Glutamatergic neuron (in vitro differentiated cells): ENCODE data around the gene CFAP299. TPM values are rescaled to one million over a fixed set of nuclear protein-coding genes. Genes with fewer than 3 reads are reported as not detected.
"Not testable (repeated sequence)": the region's sequence is repeated elsewhere in the genome, so short reads cannot be mapped to it uniquely, and the experiment has no call there.

Experiments
- DNase-seq: peaks from one replicate; pipeline ENCODE4 v3.0.0; 2022
- H3K27ac Mint-ChIP-seq: one replicate; pipeline ENCODE4 v1.8.0; 2020; ENCODE audit warnings: mild to moderate bottlenecking, mixed read lengths, inconsistent platforms; ENCODE audit not compliant: unreplicated experiment
- H3K27me3 Mint-ChIP-seq: one replicate; pipeline ENCODE4 v1.8.0; 2020; ENCODE audit warnings: mild to moderate bottlenecking, moderate library complexity, mixed read lengths, inconsistent platforms; ENCODE audit not compliant: unreplicated experiment
- H3K36me3 Mint-ChIP-seq: one replicate; pipeline ENCODE4 v1.8.0; 2020; ENCODE audit warnings: mild to moderate bottlenecking, mixed read lengths, inconsistent platforms; ENCODE audit not compliant: unreplicated experiment
- H3K4me1 Mint-ChIP-seq: one replicate; pipeline ENCODE4 v1.8.0; 2020; ENCODE audit warnings: mild to moderate bottlenecking, low read depth, mixed read lengths, inconsistent platforms; ENCODE audit not compliant: unreplicated experiment
- H3K4me3 Mint-ChIP-seq: one replicate; pipeline ENCODE4 v1.8.0; 2020; ENCODE audit warnings: mild to moderate bottlenecking, mixed read lengths, inconsistent platforms; ENCODE audit not compliant: unreplicated experiment
- H3K9me3 Mint-ChIP-seq: one replicate; pipeline ENCODE4 v1.8.0; 2020; ENCODE audit warnings: mild to moderate bottlenecking, moderate library complexity, mixed read lengths, inconsistent platforms; ENCODE audit not compliant: unreplicated experiment
- CTCF ChIP-seq: fragments of 200-600 bp; sonication (generic); IDR thresholded peaks from one replicate; pipeline ENCODE4 v1.5.0; 2021; ENCODE audit not compliant: partially characterized antibody, unreplicated experiment
- total RNA-seq: library from RNA; stranded (reverse); fragmentation: NEBNext Ultra II Directional; extraction: Animal tissue kit (Norgen Biotek cat#: 25700); gene quantifications from one replicate; pipeline ENCODE4 v1.2.1, GENCODE V29; 2021; ENCODE audit not compliant: unreplicated experiment

Gene CFAP299
- total RNA-seq, 1 donor from 2014 or later, result not detected

DNA sequence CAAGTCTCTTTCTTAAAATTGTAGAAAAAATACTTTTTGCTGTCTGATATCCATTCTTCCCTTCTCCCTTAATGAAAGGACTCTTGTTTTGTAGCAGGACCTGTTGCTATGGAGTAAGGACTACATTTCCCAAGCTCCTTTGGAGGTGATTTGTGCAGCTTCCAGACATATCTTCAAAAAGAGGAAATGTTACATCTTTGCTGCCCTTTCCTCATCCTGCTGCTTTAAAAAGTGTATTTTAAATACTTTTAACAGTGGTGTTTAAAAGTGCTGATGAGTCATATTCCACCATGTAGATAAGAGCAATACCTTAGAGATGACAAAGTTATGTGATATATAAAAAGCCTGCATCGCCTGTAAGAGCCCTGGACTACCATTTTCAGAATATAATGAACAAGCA, 98.7 kb downstream of the CFAP299 start:
- no peak overlapping the region for H3K4me3 Mint-ChIP-seq
- no peaks in the 10 kb centered on the region for H3K4me1 Mint-ChIP-seq
- DNase-seq, result no peak
- H3K36me3 Mint-ChIP-seq, result no peaks in the 10 kb centered on the region
- no peak overlapping the region for H3K27ac Mint-ChIP-seq
- no peaks in the 10 kb centered on the region for H3K9me3 Mint-ChIP-seq
- no peak for TF ChIP-seq CTCF
- no peaks in the 10 kb centered on the region for H3K27me3 Mint-ChIP-seq

GRCh38 chr4:80438016-80438415, 102.5 kb downstream of the CFAP299 start:
- Mint-ChIP-seq H3K27me3 (no peaks in the 10 kb centered on the region), H3K4me1 (no peaks in the 10 kb centered on the region), H3K36me3 (peaks cover 6% of the 10 kb centered on the region), H3K9me3 (no peaks in the 10 kb centered on the region), H3K4me3 (no peak overlapping the region), H3K27ac (no peak overlapping the region)
- TF ChIP-seq CTCF, result no peak
- no peak for DNase-seq

DNA sequence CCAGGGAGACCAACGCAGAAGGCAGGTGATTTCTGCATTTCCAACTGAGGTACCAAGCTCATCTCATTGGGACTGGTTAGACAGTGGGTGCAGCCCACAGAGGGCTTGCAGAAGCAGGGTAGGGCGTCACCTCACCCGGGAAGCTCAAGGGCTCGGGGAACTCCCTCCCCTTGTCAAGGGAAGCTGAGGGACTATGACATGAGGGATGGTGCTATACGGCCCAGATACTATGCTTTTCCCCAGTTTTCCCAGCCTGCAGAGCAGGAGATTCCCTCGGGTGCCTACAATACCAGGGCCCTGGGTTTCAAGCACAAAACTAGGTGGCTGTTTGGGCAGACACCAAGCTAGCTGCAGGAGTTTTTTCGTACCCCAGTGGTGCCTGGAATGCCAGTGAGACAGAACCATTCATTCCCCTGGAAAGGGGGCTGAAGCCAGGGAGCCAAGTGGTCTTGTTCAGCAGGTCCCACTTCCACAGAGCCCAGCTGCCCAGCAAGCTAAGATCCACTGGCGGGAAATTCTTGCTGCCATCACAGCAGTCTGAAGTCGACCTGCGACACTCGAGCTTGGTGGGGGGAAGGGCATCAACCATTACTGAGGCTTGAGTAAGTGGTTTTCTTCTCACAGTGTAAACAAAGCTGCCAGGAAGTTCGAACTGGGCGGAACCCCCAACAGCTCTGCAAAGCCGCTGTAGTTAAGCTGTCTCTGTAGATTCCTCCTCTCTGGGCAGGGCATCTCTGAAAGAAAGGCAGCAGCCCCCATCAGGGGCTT, 103.9 kb downstream of the CFAP299 start:
- not testable (repeated sequence) for DNase-seq, H3K27ac Mint-ChIP-seq, H3K9me3 Mint-ChIP-seq, H3K4me3 Mint-ChIP-seq, H3K4me1 Mint-ChIP-seq, H3K36me3 Mint-ChIP-seq, H3K27me3 Mint-ChIP-seq

DNA sequence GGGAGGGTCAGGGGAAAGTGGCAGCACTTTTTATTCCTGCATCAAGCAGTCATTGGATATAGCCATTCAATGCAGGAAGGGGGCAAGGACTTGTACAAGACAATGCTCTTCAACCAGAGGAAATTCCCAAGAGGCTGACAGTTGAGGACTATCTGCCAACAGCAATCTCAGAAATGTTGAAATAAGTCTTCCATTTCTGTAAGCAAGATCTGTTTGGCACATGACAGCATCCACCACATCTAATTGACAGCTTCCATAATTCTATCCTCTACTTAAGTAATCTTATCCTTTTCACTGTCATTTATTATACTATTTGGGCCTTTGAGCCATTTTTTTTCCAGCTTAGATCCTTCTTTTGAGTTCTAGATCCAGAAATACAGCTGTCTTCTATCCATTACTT, 110.7 kb downstream of the CFAP299 start:
- Mint-ChIP-seq H3K9me3 (peaks cover 2% of the 10 kb centered on the region), H3K4me3 (no peak overlapping the region), H3K27ac (no peak overlapping the region), H3K27me3 (no peaks in the 10 kb centered on the region), H3K36me3 (peaks cover 6% of the 10 kb centered on the region), H3K4me1 (no peaks in the 10 kb centered on the region)
- no peak for DNase-seq
- TF ChIP-seq CTCF, result no peak

GRCh38 chr4:80446664-80447063, 111.1 kb downstream of the CFAP299 start:
- no peak overlapping the region for H3K27ac Mint-ChIP-seq
- peaks cover 2% of the 10 kb centered on the region for H3K9me3 Mint-ChIP-seq
- H3K4me1 Mint-ChIP-seq, result no peaks in the 10 kb centered on the region
- no peak for TF ChIP-seq CTCF
- H3K27me3 Mint-ChIP-seq, result no peaks in the 10 kb centered on the region
- H3K4me3 Mint-ChIP-seq, result no peak overlapping the region
- H3K36me3 Mint-ChIP-seq, result peaks cover 6% of the 10 kb centered on the region
- DNase-seq, result no peak
